SIG-M5 treated with dmso at 0.1 percent for 504 hours (cell line): ENCODE data around the gene DNAJC11.
"Not testable (repeated sequence)": the region's sequence is repeated elsewhere in the genome, so short reads cannot be mapped to it uniquely, and the experiment has no call there.

ENCODE experiments used
- DNase-seq: peaks from one replicate; lab custom pipeline; 2025; ENCODE audit not compliant: unreplicated experiment; lab: John Stamatoyannopoulos, UW

Gene DNAJC11

GRCh38 chr1:6653436-6654290, 48.0 kb downstream of the DNAJC11 start:
- no peak for DNase-seq

- DNase-seq, result no peak
Observed at GRCh38 chr1:6652986-6653385, 48.6 kb downstream of the DNAJC11 start.

GRCh38 chr1:6651909-6652308, 49.7 kb downstream of the DNAJC11 start:
- no peak for DNase-seq

GRCh38 chr1:6648556-6648955, 53.1 kb downstream of the DNAJC11 start:
- no peak for DNase-seq

- peak; percentile 56 for DNase-seq
Observed at GRCh38 chr1:6646499-6647148, 55.0 kb downstream of the DNAJC11 start.

- no peak for DNase-seq
Observed at GRCh38 chr1:6645018-6645417, 56.6 kb downstream of the DNAJC11 start.

GRCh38 chr1:6640867-6641266, 60.7 kb downstream of the DNAJC11 start:
- not testable (repeated sequence) for DNase-seq

- DNase-seq, result no peak
Observed at GRCh38 chr1:6638226-6638625, 63.4 kb downstream of the DNAJC11 start.

GRCh38 chr1:6637770-6638169, 63.8 kb downstream of the DNAJC11 start:
- DNase-seq, result no peak

GRCh38 chr1:6636778-6637177, 64.8 kb downstream of the DNAJC11 start:
- not testable (repeated sequence) for DNase-seq

- DNase-seq, result no peak
Observed at GRCh38 chr1:6635910-6636760, 65.5 kb downstream of the DNAJC11 start.

GRCh38 chr1:6635161-6635909, 66.3 kb downstream of the DNAJC11 start:
- no peak for DNase-seq

GRCh38 chr1:6634371-6635052, 67.1 kb downstream of the DNAJC11 start:
- DNase-seq, result no peak

- no peak for DNase-seq
Observed at GRCh38 chr1:6632588-6633514, 68.8 kb downstream of the DNAJC11 start.

GRCh38 chr1:6631058-6631457, 70.6 kb downstream of the DNAJC11 start:
- no peak for DNase-seq

GRCh38 chr1:6630027-6630426, 71.6 kb downstream of the DNAJC11 start:
- no peak for DNase-seq

GRCh38 chr1:6628971-6629479, 72.6 kb downstream of the DNAJC11 start:
- DNase-seq, result no peak

GRCh38 chr1:6627841-6628545, 73.6 kb downstream of the DNAJC11 start:
- DNase-seq, result no peak
